HL-60 (cell line): ENCODE measurements around the gene USP17L11.
"Not testable (repeated sequence)": the region's sequence is repeated elsewhere in the genome, so short reads cannot be mapped to it uniquely, and the experiment has no call there.

Experiments
- POLR2AphosphoS5 ChIP-seq: IDR thresholded peaks from 2 replicates; pipeline ENCODE4 v1.6.1; 2012; ENCODE audit warnings: low read depth
- TF ChIP-seq, protein P1 (sequence below): IDR thresholded peaks from one replicate; pipeline ENCODE4 v1.5.1; 2011; ENCODE audit warnings: low read length, control low read depth, inconsistent platforms; ENCODE audit not compliant: insufficient read depth
- TF ChIP-seq, protein P2 (sequence below): IDR thresholded peaks from 2 replicates; pipeline ENCODE4 v1.6.1; 2012; ENCODE audit warnings: low read depth; ENCODE audit not compliant: insufficient replicate concordance

DNA sequence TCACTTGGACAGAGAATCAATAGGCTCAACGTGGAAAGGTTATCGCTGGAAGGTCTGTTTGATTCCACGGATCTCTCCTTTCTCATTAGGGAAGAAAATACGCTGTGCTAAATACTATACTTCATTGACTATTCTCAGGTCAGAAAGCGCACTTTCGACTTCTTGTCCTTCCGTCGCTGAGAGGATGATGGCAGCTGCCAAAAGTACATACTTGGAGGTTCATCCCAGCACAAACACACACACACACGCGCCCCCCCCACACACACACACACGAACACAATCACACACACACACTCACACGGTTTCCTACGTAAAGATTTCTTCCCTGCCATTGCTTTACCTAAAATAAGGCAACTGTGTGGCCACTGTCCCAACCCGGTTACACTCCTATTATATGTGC is 504 bp upstream of the USP17L11 start:
- TF ChIP-seq, protein P1, sequence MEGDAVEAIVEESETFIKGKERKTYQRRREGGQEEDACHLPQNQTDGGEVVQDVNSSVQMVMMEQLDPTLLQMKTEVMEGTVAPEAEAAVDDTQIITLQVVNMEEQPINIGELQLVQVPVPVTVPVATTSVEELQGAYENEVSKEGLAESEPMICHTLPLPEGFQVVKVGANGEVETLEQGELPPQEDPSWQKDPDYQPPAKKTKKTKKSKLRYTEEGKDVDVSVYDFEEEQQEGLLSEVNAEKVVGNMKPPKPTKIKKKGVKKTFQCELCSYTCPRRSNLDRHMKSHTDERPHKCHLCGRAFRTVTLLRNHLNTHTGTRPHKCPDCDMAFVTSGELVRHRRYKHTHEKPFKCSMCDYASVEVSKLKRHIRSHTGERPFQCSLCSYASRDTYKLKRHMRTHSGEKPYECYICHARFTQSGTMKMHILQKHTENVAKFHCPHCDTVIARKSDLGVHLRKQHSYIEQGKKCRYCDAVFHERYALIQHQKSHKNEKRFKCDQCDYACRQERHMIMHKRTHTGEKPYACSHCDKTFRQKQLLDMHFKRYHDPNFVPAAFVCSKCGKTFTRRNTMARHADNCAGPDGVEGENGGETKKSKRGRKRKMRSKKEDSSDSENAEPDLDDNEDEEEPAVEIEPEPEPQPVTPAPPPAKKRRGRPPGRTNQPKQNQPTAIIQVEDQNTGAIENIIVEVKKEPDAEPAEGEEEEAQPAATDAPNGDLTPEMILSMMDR = not testable (repeated sequence)
- not testable (repeated sequence) for TF ChIP-seq POLR2AphosphoS5
- TF ChIP-seq, protein P2, sequence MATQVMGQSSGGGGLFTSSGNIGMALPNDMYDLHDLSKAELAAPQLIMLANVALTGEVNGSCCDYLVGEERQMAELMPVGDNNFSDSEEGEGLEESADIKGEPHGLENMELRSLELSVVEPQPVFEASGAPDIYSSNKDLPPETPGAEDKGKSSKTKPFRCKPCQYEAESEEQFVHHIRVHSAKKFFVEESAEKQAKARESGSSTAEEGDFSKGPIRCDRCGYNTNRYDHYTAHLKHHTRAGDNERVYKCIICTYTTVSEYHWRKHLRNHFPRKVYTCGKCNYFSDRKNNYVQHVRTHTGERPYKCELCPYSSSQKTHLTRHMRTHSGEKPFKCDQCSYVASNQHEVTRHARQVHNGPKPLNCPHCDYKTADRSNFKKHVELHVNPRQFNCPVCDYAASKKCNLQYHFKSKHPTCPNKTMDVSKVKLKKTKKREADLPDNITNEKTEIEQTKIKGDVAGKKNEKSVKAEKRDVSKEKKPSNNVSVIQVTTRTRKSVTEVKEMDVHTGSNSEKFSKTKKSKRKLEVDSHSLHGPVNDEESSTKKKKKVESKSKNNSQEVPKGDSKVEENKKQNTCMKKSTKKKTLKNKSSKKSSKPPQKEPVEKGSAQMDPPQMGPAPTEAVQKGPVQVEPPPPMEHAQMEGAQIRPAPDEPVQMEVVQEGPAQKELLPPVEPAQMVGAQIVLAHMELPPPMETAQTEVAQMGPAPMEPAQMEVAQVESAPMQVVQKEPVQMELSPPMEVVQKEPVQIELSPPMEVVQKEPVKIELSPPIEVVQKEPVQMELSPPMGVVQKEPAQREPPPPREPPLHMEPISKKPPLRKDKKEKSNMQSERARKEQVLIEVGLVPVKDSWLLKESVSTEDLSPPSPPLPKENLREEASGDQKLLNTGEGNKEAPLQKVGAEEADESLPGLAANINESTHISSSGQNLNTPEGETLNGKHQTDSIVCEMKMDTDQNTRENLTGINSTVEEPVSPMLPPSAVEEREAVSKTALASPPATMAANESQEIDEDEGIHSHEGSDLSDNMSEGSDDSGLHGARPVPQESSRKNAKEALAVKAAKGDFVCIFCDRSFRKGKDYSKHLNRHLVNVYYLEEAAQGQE = not testable (repeated sequence)
